Nephron progenitor cell (in vitro differentiated cells): ENCODE measurements around the gene ZMYND8.
A peak's percentile ranks its signal among the peaks of the same experiment; 100 is the strongest.

ENCODE experiments used
- DNase-seq: peaks from one replicate; pipeline ENCODE4 v3.0.0; 2021
- H3K27ac Mint-ChIP-seq: 2 replicates; pipeline ENCODE4 v1.8.0; 2021; ENCODE audit warnings: mild to moderate bottlenecking, moderate library complexity, mixed read lengths
- H3K27me3 Mint-ChIP-seq: 2 replicates; pipeline ENCODE4 v1.8.0; 2021; ENCODE audit warnings: mild to moderate bottlenecking, low read depth, mixed read lengths; ENCODE audit not compliant: poor library complexity
- H3K36me3 Mint-ChIP-seq: 2 replicates; pipeline ENCODE4 v1.8.0; 2021; ENCODE audit warnings: low read depth, mixed read lengths
- H3K4me1 Mint-ChIP-seq: 2 replicates; pipeline ENCODE4 v1.8.0; 2021; ENCODE audit warnings: mixed read lengths
- H3K4me3 Mint-ChIP-seq: 2 replicates; pipeline ENCODE4 v1.8.0; 2021; ENCODE audit warnings: mild to moderate bottlenecking, moderate library complexity, mixed read lengths
- H3K9me3 Mint-ChIP-seq: 2 replicates; pipeline ENCODE4 v1.8.0; 2021; ENCODE audit warnings: mild to moderate bottlenecking, moderate library complexity, mixed read lengths
- CTCF ChIP-seq: fragments of 200-600 bp; sonication (generic); IDR thresholded peaks from 2 replicates; pipeline ENCODE4 v1.5.0; 2021; ENCODE audit warnings: antibody characterized with exemption

The ZMYND8 gene

GRCh38 chr20:47172579-47172978, 183.9 kb downstream of the ZMYND8 start:
- H3K36me3 Mint-ChIP-seq = no peaks in the 10 kb centered on the region
- no peaks in the 10 kb centered on the region for H3K4me1 Mint-ChIP-seq
- peaks cover 10% of the 10 kb centered on the region for H3K27me3 Mint-ChIP-seq
- no peaks in the 10 kb centered on the region for H3K9me3 Mint-ChIP-seq
- TF ChIP-seq CTCF = no peak
- no peak overlapping the region for H3K27ac Mint-ChIP-seq
- no peak for DNase-seq
- H3K4me3 Mint-ChIP-seq = no peak overlapping the region

- no peak for DNase-seq
- no peak overlapping the region for H3K27ac Mint-ChIP-seq
Observed at GRCh38 chr20:47167846-47168245, 188.7 kb downstream of the ZMYND8 start.

GRCh38 chr20:47165376-47165865, 191.1 kb downstream of the ZMYND8 start:
- peaks cover 7% of the 10 kb centered on the region for H3K36me3 Mint-ChIP-seq
- no peak overlapping the region for H3K4me3 Mint-ChIP-seq
- no peak for DNase-seq
- TF ChIP-seq CTCF = no peak
- peaks cover 8% of the 10 kb centered on the region for H3K27me3 Mint-ChIP-seq
- H3K9me3 Mint-ChIP-seq = peaks cover 11% of the 10 kb centered on the region
- no peak overlapping the region for H3K27ac Mint-ChIP-seq
- peaks cover 22% of the 10 kb centered on the region for H3K4me1 Mint-ChIP-seq

More at GRCh38 chr20:47167846-47168245, 188.7 kb downstream of the ZMYND8 start:
- peaks cover 7% of the 10 kb centered on the region for H3K9me3 Mint-ChIP-seq
- H3K36me3 Mint-ChIP-seq = peaks cover 7% of the 10 kb centered on the region
- no peak for TF ChIP-seq CTCF
- H3K27me3 Mint-ChIP-seq = peaks cover 3% of the 10 kb centered on the region
- no peak overlapping the region for H3K4me3 Mint-ChIP-seq
- H3K4me1 Mint-ChIP-seq = peaks cover 22% of the 10 kb centered on the region

- DNase-seq = peak; percentile 61
- TF ChIP-seq CTCF = no peak
- Mint-ChIP-seq H3K9me3 (peaks cover 11% of the 10 kb centered on the region), H3K36me3 (peaks cover 7% of the 10 kb centered on the region), H3K27ac (peak overlapping the region; percentile 38), H3K27me3 (peaks cover 8% of the 10 kb centered on the region), H3K4me3 (no peak overlapping the region), H3K4me1 (peaks cover 22% of the 10 kb centered on the region)
Observed at GRCh38 chr20:47164140-47164539, 192.4 kb downstream of the ZMYND8 start.

- Mint-ChIP-seq H3K4me1 (peaks cover 33% of the 10 kb centered on the region), H3K9me3 (peaks cover 11% of the 10 kb centered on the region), H3K4me3 (no peak overlapping the region), H3K27me3 (peaks cover 6% of the 10 kb centered on the region), H3K36me3 (peaks cover 7% of the 10 kb centered on the region), H3K27ac (no peak overlapping the region)
- DNase-seq = no peak
- TF ChIP-seq CTCF = no peak
Observed at GRCh38 chr20:47161411-47161810, 195.1 kb downstream of the ZMYND8 start.

- peaks cover 34% of the 10 kb centered on the region for H3K4me1 Mint-ChIP-seq
- peaks cover 11% of the 10 kb centered on the region for H3K9me3 Mint-ChIP-seq
- H3K36me3 Mint-ChIP-seq = peaks cover 7% of the 10 kb centered on the region
- TF ChIP-seq CTCF = no peak
- DNase-seq = no peak
- no peak overlapping the region for H3K4me3 Mint-ChIP-seq
- peaks cover 6% of the 10 kb centered on the region for H3K27me3 Mint-ChIP-seq
- no peak overlapping the region for H3K27ac Mint-ChIP-seq
Observed at GRCh38 chr20:47160992-47161391, 195.5 kb downstream of the ZMYND8 start.
